ENCODE data around the gene TRIM9.
A peak's percentile ranks its signal among the peaks of the same experiment; 100 is the strongest.

TRIM9 gene

GRCh38 chr14:51041883-51042282 is 53.0 kb downstream of the TRIM9 start:
- DNase-seq, result no peak

DNA sequence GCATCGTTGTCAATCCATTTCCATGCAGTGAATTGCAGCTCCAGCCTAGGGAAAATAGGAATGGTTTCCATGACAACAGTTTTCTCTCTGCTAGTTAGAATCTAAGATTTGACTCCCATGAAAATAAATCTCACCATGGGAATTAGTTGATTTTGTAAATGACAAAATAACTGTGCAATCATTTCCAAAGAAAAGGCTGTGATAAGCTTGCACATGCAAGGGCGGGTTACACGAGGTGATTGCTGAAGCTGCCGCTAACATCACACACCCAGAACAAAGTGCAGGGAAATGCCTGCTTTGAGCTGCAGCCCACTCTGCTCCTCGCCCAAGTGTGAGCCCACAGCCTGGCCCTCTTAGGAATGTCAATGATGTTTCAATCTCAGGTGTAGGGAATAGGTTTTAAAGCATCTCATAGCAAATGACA is 53.8 kb downstream of the TRIM9 start:
- DNase-seq, result no peak

DNA sequence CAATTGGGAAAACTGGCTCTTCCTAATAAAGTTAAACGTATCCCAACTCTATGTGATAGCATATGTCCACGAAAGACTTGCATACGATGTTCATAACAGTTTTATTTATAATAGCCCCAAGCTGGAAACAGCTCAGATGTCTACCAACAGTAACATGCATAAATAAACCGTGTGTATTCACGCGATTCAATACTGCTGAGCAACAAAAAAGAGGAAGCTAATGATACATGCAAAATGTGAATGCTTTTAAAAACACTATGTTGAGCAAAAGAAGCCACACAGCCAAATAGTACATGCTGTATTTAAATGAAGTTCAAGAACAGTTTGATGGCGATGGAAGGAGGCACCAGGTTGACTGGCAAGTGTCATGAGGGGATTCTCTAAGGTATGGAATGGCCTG is 55.7 kb downstream of the TRIM9 start:
- DNase-seq, result no peak

- no peak for DNase-seq
Observed at GRCh38 chr14:51035611-51036192, 59.2 kb downstream of the TRIM9 start.

- no peak for DNase-seq
Observed at GRCh38 chr14:51028851-51029754, 65.8 kb downstream of the TRIM9 start.

DNA sequence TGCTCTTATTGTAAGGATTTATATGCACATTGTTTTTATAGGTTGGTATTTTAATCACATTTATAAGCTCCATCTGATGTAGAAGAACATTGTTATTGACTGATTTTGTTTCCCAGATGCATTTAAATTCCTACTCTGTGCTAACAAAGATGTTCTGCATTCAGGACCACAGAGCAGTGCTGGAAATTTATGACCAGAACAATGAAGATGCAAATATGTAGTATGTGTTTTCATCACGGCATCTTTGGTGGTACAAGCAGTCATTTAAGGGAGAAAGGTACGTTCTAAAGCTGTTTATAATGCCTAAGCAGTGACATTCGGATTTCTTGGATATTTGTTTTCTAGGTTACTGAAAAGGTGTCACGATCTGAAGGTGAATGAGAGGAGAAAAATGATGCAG is 66.5 kb downstream of the TRIM9 start:
- no peak for DNase-seq

DNA sequence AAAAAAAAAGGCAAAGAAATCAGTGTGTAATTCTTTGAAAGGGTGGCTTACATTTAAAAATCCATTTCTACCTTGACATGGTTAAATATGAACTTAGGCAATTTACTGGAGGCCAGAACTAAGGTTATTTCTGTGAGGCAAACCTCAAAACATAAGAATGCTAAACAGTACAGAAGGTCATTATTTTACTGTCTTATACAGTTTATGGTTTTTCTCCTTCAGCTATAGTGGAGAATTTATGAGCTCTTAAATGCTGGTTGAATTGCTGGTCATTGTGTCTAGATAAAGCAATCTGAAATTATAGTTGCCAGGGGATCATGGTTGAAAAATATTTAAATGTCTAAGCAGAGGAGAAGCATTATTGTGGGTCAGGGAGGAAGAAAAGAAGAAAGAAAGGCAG is 70.5 kb downstream of the TRIM9 start:
- no peak for DNase-seq

GRCh38 chr14:51023964-51024363 is 70.9 kb downstream of the TRIM9 start:
- DNase-seq, result no peak

DNA sequence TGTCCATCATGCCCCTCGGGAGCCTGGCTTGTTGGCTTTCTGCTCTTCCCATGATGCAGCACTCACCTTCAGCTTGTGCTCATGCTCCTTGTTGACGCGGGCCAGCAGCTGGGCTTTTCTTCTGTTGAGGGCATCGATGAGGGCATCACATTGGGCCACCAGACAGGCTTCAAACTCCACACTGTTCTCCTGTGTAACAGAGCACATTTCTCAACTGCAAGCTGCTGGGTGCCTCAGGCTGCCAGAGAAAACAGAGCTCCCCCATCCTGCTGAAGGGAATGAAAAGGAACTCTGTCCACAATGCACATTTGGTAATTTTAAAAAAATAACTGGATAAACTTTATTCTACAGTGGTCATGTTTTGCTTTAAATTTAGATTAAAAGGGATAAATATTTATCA is 72.1 kb downstream of the TRIM9 start:
- no peak for DNase-seq

- DNase-seq, result no peak
Observed at GRCh38 chr14:51020024-51020710, 74.7 kb downstream of the TRIM9 start.

DNA sequence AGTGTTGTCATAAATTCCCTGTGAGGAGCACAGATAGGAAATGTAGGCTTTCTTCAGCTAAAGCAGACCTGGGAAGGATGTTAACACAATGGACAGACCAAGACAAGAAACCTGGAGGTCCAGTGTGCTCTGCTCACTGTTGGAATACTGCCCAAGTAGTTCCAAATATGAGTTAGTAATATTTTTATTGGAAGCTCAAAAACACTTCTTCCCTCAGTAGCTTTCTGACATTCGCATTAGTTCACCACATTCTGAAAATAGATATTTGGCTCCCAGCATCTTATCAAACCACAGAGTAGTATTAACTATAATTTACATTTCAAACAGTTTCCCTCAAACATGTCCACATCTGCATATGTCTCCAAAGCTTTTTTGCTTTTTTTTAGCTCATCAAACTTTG is 75.8 kb downstream of the TRIM9 start:
- no peak for DNase-seq

DNA sequence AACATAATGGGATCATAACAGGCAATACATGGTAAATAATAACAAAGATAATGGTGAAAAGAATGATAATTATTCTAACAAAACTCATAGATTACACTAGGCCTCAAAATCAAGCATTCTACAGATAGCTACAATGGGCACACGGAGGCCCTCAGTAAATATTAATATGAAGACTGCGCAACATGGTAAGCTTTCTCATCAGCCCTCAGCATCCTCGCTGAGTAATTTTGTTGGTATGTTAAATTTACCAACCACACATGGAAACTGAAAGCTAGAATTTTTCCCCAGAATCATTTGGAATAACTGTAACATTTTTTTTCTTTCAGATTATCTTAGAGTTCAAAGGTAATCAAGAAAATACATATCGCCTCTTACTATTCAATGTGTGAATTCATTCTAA is 76.4 kb downstream of the TRIM9 start:
- DNase-seq, result no peak

- DNase-seq, result no peak
Observed at GRCh38 chr14:51014625-51015024, 80.3 kb downstream of the TRIM9 start.

- no peak for DNase-seq
Observed at GRCh38 chr14:51014086-51014485, 80.8 kb downstream of the TRIM9 start.

GRCh38 chr14:51012055-51012454 is 82.8 kb downstream of the TRIM9 start:
- DNase-seq, result no peak

GRCh38 chr14:51008446-51008845 is 86.5 kb downstream of the TRIM9 start:
- no peak for DNase-seq

- DNase-seq, result peak; percentile 98
Observed at GRCh38 chr14:51006781-51007211, 88.1 kb downstream of the TRIM9 start.

DNA sequence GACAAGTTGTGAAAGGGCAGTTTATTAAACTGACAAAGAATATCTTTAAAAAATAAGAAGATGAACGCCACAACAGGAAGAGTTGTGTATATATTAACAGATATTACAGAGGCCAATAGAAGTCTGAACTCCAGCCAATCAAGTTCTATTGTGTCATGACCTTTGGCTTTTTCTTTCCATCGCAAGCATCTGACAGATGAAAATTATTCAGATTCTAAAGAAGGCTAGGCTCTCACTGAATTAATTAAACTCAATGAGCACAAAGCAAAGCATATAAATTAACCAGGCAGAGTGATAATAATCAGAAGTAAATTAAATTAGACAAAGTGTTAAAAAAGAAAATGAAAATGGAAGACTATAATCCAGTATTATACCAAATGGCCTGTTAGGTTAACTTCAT is 88.6 kb downstream of the TRIM9 start:
- DNase-seq, result no peak

DNA sequence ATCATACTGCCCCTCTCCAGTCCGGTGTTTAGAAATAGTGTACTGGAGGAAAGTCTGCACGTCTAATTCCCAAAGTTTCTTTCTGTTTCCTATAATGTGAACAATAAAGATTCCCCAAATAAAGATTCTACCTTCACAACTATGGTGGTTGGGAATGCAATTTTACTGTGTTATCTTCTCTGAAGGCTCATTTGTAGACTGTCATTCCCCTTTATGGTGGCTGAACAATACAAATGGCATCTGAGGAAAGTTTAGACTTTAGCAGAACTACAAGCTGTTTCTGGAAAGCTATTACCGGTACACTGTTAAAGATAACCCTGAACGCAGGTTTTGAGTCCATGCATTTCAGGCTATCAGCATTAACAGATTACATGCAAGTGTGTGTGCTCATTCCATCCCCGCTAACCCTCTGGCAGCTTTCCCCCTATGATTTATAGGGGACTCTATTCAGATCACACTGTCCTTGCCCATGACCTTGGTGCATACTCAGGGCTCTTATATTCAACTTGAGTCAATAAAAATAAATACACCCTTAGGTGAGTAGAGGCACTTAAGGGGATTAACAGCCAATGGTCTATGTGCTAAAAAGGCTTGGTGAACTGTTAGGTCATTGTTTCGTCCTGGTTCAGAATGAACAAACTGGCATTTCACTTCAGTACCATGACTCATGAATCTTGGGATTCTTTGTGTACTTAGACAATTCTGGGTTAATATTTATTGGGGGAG is 89.9 kb downstream of the TRIM9 start:
- peak; percentile 96 for DNase-seq

DNA sequence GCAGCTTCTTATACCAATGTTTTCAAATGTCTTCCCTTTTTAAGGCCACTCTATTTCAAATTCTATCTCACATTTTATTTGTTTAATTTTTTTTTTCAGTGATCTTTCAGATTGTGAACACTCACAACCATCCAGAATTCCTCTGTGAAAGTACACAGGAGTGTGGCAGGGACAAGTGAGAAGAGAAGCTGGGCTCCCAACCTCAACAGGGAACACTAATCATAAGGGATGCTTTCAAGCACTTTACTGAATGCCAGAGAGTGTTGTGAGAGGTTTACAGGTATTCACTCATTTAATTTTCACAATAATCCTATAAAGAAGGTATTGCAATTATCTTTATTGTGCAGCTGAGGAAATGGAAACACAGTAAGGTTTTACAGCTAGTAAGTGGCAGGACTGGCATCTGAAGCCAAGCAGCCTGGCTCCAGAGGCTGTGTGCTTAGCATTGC is 90.5 kb downstream of the TRIM9 start:
- peak; percentile 84 for DNase-seq

GRCh38 chr14:51002406-51002999 is 92.4 kb downstream of the TRIM9 start:
- peak; percentile 95 for DNase-seq

DNA sequence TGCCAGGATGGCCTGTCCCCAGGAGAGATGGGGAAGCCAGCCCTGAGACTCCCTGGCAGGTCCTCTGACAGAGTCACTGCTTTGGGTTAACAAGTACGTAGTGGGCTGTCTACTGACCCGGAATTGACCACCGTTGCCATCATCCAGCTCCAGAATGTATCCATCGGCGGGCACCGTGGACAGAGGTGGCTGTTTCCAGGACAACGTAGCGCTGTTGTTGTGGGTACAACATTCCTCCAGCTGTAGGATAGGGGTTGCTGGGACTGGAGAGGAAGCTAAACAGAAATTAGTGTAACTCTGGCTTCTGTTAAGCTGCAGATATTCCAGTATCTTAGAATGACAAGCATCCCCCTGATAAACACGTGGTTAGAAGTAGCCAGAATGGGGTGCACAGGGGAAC is 94.3 kb downstream of the TRIM9 start:
- DNase-seq, result no peak

DNA sequence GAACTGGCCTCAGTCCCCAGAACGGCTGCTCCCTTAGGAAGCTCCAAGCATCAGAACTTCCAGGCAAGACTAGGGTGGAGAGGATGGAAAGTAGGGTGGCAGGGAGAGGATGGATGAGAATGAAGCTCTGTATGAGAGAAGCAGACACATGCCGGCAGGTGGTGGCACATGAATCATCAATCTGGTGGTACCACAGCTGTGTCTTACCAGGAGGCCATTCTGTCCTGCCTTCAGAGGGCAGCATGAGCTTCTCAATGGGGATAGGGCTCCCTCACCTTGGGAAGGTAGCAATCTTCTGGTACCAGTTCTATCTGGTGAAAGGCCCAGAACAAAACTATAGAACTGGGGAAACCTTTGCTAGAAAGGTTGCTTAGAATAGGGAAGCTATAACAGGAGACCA is 95.2 kb downstream of the TRIM9 start:
- peak; percentile 72 for DNase-seq

All from NCI-H69 (cell line).